ENCODE results near the gene MYH7B.

DNA sequence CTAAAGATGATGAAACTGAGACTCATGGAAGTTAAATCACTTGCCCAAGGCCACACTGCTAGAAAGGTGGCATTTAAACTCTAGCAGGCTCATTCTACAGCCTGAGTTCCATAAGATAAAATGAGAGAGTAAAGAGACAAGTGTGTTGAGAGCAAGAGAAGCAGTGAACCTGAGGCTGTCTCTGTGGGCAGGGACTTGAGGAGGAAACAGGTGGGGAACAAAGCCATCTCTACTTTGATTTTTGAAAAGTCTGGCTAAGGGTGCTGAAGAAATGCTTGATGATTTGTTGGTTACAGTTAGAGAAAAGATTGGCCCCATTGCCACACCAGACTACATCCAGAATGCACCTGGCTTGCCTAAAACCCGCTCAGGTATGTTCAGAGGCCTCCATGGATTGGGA, 29.1 kb upstream of the MYH7B start:
- TF ChIP-seq, protein P1, sequence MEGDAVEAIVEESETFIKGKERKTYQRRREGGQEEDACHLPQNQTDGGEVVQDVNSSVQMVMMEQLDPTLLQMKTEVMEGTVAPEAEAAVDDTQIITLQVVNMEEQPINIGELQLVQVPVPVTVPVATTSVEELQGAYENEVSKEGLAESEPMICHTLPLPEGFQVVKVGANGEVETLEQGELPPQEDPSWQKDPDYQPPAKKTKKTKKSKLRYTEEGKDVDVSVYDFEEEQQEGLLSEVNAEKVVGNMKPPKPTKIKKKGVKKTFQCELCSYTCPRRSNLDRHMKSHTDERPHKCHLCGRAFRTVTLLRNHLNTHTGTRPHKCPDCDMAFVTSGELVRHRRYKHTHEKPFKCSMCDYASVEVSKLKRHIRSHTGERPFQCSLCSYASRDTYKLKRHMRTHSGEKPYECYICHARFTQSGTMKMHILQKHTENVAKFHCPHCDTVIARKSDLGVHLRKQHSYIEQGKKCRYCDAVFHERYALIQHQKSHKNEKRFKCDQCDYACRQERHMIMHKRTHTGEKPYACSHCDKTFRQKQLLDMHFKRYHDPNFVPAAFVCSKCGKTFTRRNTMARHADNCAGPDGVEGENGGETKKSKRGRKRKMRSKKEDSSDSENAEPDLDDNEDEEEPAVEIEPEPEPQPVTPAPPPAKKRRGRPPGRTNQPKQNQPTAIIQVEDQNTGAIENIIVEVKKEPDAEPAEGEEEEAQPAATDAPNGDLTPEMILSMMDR (conservative IDR thresholded peaks at IDR 0.05 in 1 of 2, IDR thresholded peaks at IDR 0.05 in 1 of 2; ENCODE audit: extremely low read depth in 1 of 2, insufficient read depth in 1 of 2, low read depth in 1 of 2, low read length in 2 of 2): no peak
- no peak for TF ChIP-seq EZH2 (IDR thresholded peaks at IDR 0.05; ENCODE audit: borderline replicate concordance, low read length)

Data from mammary epithelial cell (primary cell).